22Rv1 (cell line): Measurements from ENCODE around the gene CNPY2.

Source experiments
- CTCF ChIP-seq: fragments of 450-650 bp; IDR thresholded peaks from 2 replicates; pipeline ENCODE4 v1.5.1; 2017; ENCODE audit warnings: mild to moderate bottlenecking
- ZFX ChIP-seq: fragments of 450-650 bp; IDR thresholded peaks from 2 replicates; pipeline ENCODE4 v1.6.1; 2017; ENCODE audit warnings: antibody characterized with exemption, borderline replicate concordance

- TF ChIP-seq ZFX (no peak), CTCF (no peak; the same call in 1 of the 2 replicates)
These were observed 44.3 kb upstream of the CNPY2 start, which contains the start of gene STAT2 for GRCh38 chr12:56359851-56360767.
